Measurements from ENCODE around the gene VAV2. TPM values are rescaled to one million over a fixed set of nuclear protein-coding genes. Genes with fewer than 3 reads are reported as not detected.
A peak's percentile ranks its signal among the peaks of the same experiment; 100 is the strongest.

The VAV2 gene
- total RNA-seq, 3 donors from 2014 or later = 5.3 to 9.5 (median 8.8) TPM

DNA sequence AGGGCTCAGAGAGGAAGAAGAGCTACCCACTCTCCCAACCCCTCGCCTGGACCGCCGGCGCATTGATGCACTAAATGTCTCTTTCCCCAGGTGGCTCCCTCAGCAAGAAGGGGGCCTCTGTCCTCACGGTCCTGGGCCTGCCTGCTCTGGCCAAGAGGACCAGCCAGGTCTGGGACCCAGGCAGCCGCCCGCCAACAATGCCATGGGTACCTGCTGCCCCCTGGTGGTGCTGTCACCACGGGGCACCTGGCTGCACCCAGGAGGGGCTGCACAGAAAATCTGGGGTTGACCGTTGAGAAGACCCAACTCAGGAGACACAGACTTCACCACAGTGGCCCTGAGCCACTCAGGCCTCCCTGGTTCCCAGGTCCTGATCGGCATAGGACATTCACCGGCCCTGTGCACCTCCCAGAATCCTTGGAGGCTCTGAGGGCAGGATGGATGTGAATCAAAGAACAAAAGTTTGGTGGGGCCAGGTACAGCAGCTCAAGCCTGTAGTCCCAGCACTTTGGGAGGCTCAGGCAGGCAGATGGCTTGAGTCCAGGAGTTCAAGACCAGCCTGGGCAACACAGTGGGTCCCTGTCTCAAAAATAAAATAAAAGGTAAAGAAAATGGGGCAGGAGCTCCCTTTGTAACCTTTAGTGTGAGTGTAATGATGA lies 2.4 kb upstream of the VAV2 start:
- Histone ChIP-seq H3K27me3 (no peaks in the 10 kb centered on the region), H3K27ac (no peak overlapping the region), H3K9me3 (no peaks in the 10 kb centered on the region), H3K4me1 (peaks cover 0 to 8% of the 10 kb centered on the region in 2 donors), H3K36me3 (no peaks in the 10 kb centered on the region), H3K4me3 (no peak overlapping the region)
- DNase-seq (ENCODE audit: low spot score in 2 of 2) = peak; percentile 52 to 82
- TF ChIP-seq, protein P1, sequence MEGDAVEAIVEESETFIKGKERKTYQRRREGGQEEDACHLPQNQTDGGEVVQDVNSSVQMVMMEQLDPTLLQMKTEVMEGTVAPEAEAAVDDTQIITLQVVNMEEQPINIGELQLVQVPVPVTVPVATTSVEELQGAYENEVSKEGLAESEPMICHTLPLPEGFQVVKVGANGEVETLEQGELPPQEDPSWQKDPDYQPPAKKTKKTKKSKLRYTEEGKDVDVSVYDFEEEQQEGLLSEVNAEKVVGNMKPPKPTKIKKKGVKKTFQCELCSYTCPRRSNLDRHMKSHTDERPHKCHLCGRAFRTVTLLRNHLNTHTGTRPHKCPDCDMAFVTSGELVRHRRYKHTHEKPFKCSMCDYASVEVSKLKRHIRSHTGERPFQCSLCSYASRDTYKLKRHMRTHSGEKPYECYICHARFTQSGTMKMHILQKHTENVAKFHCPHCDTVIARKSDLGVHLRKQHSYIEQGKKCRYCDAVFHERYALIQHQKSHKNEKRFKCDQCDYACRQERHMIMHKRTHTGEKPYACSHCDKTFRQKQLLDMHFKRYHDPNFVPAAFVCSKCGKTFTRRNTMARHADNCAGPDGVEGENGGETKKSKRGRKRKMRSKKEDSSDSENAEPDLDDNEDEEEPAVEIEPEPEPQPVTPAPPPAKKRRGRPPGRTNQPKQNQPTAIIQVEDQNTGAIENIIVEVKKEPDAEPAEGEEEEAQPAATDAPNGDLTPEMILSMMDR (IDR thresholded peaks at IDR 0.05) = peak; percentile 96 to 99 (median 98)
- TF ChIP-seq POLR2A (IDR thresholded peaks at IDR 0.05) = no peak
- peak in 2 of 3 donors; percentile 37 to 48 for TF ChIP-seq POLR2AphosphoS5 (IDR thresholded peaks at IDR 0.05)
- intact Hi-C loops (cut with DNase I; ENCODE audit: low total_unique reads) = no loop called here

DNA sequence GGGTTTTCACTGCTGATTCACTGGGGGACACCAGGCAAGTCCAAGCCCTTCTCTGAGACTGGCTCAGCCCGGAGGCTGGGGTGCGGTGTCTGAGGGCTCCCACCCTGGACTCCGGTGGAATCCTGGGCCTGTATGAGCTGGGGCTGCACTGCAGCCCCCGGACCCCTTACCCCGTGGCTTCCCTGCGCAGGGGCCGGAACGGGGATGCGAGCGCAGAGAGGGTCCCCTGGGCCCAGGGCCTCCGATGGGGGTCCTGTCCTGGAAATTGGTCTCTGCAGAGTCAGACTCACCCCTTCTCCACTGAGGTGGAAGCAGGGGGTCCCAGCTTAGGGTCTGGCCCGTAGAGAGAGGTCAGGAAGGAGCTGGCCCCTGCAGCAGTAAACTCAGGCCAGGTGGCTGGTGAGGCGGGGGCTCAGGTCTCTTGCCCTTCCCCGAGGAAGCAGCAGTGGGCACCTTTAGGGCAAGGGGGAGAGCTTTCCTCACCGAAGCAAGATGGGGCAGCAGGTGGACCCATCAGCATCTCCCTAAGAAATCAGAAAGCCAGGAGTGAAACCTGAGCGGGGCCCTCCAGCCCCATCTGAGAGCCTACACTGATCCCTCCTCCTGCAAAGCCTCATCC lies 1.6 kb upstream of the VAV2 start:
- Histone ChIP-seq H3K4me1 (peaks cover 0 to 8% of the 10 kb centered on the region in 2 donors), H3K27me3 (no peaks in the 10 kb centered on the region), H3K4me3 (peak overlapping the region; percentile 74 to 87 (median 76)), H3K9me3 (no peaks in the 10 kb centered on the region), H3K36me3 (no peaks in the 10 kb centered on the region), H3K27ac (peak overlapping the region in 1 of 2 donors; percentile 84)
- no peak for TF ChIP-seq POLR2AphosphoS5 (IDR thresholded peaks at IDR 0.05)
- TF ChIP-seq, protein P1 (IDR thresholded peaks at IDR 0.05) = no peak
- DNase-seq (ENCODE audit: low spot score in 2 of 2) = no peak
- intact Hi-C loops (cut with DNase I; ENCODE audit: low total_unique reads) = no loop called here

DNA sequence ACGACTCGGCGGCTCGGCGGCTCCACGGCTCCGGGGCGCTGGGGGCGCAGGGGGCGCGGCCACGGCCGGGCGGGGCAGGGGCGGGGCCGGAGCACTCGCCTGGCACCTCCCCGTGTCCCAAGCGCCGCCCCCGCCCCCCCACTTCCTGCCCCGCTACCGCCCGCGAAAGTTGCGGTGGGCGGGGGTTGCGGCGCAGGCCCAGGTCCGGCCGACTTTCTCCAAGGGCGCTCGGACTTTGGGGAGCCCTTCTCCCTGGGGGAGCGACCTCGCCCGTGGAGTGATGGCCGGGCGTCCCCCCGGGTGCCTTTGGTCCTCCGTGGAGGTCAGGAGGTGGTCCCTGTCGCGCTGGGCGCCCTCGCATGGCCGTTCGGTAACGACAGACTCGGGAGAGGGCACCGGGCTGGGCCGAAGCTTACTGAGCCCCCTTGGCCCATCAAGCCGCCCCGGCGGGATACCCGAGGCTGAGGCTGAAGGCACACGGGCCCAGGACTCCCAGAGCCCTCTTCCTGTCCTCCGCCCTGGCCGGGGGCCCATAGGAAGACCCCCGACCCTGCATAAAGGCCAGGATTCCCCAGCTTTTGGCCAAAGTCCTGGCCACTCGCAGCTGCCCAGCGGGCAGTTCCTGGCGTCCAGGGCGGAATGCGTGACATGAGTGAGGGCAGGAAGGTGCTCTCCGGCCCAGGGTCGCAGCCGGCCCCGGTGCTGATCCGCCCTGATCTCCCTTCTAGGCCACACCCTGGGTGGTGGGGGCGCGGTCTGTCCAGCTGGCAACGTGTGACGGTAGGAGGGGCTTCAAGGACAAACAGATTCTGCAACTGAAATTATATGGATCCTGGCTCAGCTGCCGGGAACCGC lies 883 bp upstream of the VAV2 start:
- DNase-seq (ENCODE audit: low spot score in 2 of 2) = peak; percentile 80
- Histone ChIP-seq H3K36me3 (no peaks in the 10 kb centered on the region), H3K4me3 (peak overlapping the region; percentile 74 to 87 (median 76)), H3K27me3 (no peaks in the 10 kb centered on the region), H3K9me3 (no peaks in the 10 kb centered on the region), H3K27ac (peak overlapping the region; percentile 84 to 85), H3K4me1 (peaks cover 0 to 8% of the 10 kb centered on the region in 2 donors)
- peak in 2 of 3 donors; percentile 22 to 70 for TF ChIP-seq POLR2AphosphoS5 (IDR thresholded peaks at IDR 0.05)
- TF ChIP-seq, protein P1 (IDR thresholded peaks at IDR 0.05) = peak in 1 of 3 donors; percentile 35
- peak; percentile 13 for TF ChIP-seq POLR2A (IDR thresholded peaks at IDR 0.05)
- intact Hi-C loops (cut with DNase I; ENCODE audit: low total_unique reads) = no loop called here

DNA sequence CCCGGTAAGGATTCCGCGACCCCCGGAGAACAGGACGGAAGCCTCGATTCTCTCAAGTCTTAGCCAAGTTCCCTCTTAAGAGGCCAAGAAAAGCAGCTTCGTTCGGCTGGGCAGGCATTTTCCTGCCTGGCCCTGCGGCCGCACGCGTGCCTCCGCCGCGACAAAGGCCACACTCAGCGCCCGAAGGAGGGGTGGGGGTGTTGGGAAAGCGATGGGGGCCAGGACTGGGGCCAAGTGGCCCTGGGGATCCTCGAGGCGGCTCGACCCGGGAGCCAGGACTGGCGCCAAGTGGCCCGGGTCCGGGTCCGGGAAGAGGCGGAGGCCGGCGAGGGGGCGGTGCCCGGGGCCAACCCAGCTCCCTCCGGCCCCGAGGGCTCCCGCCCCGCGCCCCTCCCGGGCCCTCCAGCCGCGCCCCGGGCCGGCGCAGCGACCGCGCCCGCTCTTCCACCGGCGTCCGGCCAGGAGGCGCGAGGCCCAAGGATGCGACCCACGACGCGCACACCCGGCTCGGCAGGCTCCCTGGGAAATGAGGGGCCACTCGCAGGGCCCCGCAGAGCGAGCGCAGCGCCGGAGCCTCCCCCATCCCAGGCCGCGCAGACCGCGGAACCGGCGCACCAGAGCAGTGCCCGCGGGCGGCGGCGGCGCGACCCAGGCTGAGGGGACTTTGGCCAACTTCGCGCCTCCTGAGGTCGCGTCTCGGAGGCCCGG lies 756 bp downstream of the VAV2 start:
- DNase-seq (ENCODE audit: low spot score in 2 of 2) = no peak
- Histone ChIP-seq H3K36me3 (no peaks in the 10 kb centered on the region), H3K27ac (peak overlapping the region; percentile 60 to 84), H3K27me3 (no peaks in the 10 kb centered on the region), H3K4me1 (peaks cover 0 to 8% of the 10 kb centered on the region in 2 donors), H3K9me3 (no peaks in the 10 kb centered on the region), H3K4me3 (peak overlapping the region; percentile 74 to 87 (median 76))
- TF ChIP-seq POLR2AphosphoS5 (IDR thresholded peaks at IDR 0.05) = no peak
- TF ChIP-seq, protein P1 (IDR thresholded peaks at IDR 0.05) = no peak
- no peak for TF ChIP-seq POLR2A (IDR thresholded peaks at IDR 0.05)
- intact Hi-C loops (cut with DNase I; ENCODE audit: low total_unique reads) = no loop called here

All from breast epithelium (tissue), 4 donors.